Fibroblast of skin of abdomen (primary cell): ENCODE measurements around the gene TMEM181.
"Not testable (repeated sequence)": the region's sequence is repeated elsewhere in the genome, so short reads cannot be mapped to it uniquely, and the experiment has no call there.

ENCODE experiments used
- DNase-seq: peaks from one replicate; pipeline ENCODE4 v3.0.0-alpha.2; 2013

The TMEM181 gene

DNA sequence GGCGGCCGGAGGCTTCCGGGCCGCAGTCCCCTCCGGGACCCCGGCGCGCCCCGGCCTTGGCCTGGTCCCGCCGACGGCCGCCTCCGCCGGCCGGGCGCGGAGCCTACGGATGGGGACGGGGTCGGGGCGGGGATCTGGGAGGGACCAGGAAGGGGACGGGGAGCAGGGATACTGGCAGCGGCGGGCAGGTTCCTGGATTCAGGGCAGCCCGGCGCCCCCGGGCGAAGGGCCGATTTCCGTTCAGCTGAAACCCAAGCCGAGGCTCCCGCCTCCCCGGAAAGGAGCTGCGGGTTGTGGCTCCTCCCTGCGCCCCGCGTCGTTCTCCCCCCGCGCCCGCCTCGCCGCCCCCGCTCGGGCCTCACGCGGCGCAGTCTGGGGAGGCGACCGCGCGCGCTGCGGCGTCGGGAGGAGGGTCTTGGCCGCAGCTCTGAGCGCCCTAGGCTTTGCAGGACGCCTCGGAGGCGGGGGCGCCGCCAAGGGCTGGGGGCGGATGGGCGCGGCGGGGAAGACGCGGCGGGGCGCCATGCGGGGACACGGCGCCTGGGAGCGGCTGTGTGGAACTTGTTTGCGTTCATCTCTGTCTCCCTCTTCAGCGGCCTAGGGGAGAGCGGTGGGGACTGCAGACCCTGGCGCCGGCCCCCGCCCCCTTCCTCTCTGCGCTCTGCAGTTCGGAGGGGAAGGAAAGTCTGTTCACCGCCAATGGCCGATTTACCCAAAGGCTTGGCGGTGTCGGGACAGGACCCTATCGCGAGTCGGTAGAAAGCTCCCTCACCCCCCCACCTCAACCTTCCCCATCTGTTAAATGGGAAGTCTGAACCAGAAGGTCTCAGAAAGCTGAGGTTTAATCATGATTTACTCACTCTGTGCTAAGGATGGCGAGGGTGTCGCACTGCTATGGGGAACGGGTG, 22.7 kb upstream of the TMEM181 start:
- DNase-seq, result no peak

DNA sequence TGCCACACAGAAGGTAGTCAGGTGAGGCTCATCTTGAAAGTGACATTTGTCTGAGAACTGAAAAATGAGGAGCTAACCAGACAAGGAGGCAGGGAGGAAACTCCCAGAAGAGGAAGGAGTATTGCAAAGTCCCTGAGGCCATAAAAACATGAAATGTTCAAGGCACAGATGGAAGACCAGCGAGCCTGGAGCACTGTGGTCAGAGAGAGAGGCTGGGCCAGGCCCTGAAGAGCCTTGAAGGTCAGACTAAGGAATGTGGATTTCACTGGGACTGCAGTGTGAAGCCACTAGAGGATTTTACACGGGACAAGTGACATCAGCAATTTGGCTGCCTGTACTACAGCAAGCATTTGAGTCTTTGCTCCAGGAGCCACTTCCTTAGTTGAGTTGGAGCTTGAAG, 21.1 kb upstream of the TMEM181 start:
- DNase-seq, result no peak

DNA sequence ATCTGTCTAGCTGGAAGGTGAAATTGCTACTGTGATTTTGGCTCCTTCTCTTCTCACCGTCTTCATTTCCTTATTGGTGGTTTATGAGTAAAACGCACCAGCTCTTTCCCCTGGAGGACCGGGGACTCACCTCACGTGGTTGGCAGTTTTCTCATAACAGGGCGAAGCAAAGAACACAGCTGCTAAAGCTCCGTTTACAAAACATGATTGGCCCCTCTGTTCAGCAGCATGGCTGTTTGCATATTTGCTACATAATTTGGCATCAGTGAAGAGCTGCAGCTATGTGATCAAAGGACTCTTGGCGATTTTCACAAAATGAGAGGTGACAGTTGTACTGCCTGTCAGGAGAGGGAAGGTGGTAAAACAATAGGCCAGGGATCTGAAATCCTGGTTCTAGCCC, 20.5 kb upstream of the TMEM181 start:
- no peak for DNase-seq

DNA sequence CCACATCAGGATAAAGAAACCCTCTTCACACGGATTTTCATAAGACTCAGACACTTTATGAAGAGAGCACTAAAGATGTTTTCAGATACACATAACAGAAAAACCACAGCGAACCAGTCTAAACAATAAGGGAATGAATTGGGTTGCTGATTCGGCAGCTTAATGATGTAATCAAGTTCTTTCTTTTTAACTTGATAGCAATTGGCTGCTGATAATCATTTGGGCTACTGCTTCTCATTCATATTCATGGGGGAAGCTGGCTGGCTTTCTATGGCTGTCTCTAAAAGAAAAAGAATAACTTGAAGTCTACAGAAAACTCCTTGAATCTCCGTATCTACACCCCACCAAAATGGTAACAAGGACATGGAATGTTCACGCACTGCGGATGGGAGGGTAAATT, 20.0 kb upstream of the TMEM181 start:
- DNase-seq, result no peak

DNA sequence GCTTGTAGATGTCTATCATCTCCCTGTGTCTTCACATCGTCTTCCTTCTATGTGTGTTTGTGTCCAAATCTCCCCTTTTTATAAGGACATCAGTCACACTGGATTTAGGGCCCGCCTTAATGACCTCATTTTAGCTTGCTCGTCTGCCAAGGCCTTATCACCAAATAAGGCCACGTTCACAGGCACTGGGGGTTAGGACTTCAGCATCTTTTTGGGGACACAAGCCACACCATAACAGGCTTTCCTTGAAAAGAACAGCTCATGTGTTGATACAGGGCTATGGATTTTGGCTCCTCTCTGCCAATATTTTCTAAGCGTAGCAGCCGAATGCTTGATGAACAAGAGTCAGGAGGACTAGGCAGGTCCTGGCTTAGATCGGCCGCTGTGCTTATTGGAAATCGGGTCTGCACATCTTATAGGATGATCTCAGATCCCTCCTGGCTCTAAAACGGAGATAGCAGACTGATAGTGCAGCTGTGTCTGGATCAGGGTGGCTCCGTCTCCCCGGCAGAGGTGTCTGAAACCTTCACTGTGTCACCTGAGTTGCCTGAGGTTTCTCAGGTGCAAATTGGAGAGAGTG, 16.2 kb upstream of the TMEM181 start:
- no peak for DNase-seq

DNA sequence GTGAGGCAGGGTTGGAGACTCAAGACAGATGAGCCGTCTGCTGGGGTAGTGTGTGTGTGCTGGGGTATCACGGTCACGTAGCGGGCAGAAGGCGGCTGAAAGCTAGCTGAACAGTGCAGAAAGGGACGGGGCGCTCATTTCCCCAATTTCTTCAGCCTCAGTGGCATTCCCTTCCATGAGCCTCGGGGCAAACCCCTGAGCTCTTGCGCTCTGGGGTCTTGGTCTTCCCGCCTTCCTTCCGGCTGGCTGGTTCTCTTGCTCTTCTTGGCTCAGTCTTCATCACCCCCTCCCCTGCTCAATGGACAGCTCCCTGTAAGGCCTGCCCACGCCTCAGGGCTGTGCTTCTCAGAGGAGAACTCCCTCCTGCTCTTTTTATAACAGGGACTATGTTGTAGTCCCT, 15.5 kb upstream of the TMEM181 start:
- DNase-seq, result no peak

DNA sequence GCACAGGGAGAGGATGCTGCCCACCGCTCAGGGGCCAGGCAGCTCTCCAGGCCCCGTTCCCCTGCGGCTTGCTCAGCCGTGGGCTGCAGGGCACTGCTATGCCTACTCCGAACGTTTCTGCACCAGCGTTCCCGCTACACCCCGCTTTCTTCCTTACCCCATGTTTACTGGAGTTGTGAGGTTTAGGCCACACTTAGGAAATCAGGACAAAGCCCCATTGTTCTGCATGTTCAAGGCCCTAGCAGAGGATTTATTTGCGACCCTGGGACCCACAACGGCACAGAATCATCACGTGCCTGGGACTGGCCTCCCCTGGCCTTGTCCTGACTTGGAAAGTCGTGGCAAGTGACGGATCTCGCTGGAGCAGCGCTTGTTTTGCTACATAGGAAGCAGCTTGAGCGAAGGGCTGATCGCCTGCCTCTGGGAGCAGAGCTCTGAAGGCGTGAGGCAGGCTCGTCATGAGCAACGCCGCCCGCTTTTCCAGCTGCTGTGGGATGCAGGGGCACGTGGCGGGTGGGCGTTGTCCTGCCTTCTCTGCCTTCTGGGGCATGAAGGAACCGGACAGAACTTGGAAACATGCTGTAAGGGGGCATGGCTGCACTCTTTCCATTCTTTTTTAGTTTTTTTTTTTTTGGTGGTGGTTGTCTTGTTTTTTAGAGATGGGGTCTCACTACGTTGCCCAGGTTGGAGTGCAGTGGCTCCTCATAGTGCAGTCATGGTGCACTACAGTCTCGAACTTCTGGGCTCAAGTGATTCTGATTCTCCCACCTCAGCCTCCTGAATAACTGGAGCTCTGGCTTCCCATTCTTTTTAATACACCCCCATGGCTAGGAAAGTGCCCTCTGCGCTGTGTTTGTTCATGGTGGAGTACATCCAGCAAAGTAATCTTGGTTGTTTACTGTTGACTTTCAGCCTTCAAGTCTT, 14.6 kb upstream of the TMEM181 start:
- no peak for DNase-seq

DNA sequence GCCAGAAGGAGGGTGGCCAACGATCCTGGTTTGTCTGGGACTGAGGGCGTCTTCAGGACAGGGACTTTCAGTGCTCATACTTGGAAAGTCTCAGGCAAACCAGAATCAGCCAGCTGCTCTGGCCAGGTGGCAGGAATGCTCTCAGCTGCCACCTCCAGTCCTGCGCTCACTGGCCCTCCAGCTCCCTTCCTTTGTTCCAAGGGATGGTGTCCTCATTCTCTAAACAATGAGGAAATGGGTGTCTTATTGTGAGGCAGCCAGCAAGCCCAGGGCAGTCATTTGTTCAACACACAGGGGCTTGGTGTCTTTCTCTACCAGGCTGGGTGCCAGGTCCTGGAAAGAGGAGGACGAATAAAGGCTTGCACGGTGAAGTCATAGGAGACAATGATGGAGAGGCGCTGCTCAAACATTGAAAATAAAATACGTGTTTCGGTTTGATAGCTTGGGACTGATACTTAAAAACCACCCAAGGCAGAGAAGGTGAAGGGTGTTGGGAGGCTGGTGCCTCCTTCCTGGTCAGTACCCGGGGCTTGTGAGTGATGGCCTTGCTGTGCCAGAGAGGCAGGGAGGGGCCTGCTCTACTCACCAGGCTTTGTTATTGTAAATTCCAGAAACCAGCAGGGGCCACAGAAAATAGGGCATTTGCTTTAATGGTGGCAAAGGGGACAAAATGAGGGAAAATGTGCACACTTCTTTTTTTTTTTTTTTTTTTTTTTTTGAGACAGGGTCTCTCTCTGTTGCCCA, 11.3 kb upstream of the TMEM181 start:
- DNase-seq, result no peak

DNA sequence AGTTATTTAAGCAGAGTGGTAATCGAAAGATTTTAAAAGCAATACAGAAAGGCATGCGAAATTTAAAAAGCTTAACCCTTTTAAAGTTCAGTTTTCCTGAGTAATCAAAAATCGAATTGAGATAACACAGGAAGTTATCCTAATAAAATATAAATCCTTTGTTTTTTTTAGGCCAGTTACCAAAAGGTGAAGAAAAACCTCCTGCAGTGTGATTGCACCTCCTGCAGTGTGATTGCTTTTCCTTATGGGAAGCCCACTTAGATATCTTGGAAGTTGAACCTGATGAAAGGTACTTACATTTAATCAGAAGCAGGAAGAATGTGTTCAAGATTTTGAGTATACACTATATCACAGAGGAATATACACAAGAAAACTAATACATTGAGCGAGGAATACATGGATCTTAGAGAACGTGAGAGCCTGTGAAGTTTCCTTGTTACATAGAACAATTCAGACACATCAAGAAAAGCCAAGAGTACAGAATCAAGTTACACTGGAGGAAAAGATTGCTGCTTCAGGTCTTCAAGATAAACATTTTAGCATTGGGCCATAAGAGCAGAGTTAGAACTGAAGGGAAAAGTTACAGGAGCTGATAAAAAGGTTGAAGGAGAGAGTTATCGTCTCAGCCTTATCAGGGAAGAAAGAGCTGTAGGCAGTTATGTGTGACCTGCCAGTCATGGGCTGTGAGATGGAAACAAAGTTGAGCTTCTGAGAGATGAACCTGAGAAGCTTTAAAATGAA, 7.7 kb upstream of the TMEM181 start:
- no peak for DNase-seq

DNA sequence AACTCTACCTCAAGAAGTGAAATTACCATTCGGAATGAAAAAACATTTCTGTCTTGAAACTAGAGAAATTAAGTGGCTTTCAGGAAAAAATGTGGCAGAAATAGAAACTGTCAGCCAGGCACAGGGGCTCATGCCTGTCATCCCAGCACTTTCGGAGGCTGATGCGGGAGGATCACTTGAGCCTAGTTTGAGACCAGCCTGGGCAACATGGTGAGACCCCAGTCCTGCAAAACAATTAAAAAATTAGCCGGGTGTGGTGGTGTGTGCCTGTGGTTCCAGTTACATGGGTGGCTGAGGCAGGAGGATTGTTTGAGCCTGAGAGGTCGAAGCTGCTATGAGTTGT, 7.1 kb upstream of the TMEM181 start:
- no peak for DNase-seq

DNA sequence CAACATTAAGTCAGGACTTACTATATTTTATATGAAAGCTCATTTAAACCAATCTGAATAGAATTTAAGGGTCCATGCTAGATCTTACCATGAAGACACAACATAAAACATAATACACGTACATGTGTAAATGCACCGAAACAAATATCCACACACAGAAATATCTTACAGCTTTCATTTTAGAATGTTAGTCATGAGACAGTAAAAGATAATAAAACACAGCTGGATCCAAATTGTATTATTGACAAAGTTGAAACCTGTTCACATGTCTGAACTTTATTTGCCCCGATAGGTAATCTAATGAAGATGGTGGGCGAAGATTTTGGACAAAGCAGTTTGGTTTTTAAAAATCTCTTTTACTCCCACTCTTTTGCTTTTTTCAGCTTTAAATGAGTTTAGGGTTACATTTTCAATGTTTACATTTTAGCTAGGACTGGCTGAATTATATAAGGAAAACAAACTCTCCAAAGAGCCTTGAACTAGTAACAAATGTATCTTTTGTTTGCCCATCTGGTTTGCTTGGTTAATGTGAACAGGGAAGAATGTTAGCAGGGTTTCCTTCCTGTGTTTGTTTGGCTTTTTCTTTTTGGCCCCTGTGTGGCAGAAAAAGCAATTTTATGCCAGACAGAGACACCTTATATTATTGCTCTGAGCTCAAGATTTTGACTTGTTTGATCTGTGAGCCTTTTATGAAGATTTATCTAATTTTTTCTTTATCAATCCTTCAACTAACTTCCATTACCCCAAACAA, 5.1 kb upstream of the TMEM181 start:
- no peak for DNase-seq

DNA sequence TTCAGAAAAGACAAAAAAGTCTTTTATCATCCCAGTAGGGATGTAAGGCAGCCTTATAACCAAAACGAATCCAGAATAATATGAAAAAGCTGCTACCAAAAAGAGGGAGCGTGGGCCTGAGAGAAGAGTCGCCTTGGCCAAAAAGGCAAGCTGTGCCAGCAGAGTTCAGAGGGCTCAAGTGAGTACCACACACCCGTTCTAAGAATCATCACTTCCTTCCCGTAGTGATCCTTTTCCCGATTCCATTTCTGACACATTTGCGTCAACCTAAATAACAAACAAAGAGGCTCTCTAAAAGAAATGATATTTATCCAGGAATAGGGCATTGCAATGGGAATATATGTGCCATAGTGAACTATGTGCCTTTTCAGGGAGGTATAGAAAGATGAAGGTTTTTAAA, 3.8 kb upstream of the TMEM181 start:
- DNase-seq, result no peak

DNA sequence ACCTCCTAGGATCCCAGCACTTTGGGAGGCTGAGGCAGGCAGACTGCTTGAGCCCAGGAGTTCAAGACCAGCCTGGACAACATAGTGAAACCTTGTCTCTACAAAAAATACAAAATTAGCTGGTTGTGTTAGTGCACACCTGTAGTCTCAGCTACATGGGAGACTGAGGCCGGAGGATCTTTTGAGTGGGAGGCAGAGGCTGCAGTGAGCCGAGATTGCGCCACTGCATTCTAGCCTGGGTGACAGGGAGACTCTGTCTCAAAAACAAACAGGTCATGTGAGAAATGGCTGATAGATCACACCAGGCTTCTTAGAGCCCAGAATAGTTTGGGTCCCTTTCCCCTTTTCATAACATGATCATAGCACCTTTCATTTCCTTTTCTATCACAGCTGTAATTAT, 2.8 kb upstream of the TMEM181 start:
- not testable (repeated sequence) for DNase-seq

DNA sequence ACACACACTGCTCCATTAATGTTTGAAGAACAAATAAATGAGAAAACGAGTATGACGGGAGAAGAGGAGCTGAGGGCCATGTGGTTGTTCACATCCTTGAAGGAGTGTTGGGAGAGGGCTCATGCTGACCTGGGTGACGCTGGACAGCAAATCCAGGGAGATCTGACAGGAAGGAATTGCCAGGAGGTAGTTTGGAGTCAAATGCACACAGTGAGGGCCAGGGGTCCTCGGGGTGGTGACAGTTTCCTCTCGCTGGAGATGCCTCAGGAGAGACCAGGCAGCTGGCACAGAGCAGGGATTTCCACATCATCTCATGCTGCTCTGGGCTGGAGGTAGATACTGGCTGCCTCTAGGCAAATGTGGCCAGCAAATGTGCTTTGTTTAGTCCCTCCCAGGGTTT, 2.0 kb upstream of the TMEM181 start:
- DNase-seq, result no peak

DNA sequence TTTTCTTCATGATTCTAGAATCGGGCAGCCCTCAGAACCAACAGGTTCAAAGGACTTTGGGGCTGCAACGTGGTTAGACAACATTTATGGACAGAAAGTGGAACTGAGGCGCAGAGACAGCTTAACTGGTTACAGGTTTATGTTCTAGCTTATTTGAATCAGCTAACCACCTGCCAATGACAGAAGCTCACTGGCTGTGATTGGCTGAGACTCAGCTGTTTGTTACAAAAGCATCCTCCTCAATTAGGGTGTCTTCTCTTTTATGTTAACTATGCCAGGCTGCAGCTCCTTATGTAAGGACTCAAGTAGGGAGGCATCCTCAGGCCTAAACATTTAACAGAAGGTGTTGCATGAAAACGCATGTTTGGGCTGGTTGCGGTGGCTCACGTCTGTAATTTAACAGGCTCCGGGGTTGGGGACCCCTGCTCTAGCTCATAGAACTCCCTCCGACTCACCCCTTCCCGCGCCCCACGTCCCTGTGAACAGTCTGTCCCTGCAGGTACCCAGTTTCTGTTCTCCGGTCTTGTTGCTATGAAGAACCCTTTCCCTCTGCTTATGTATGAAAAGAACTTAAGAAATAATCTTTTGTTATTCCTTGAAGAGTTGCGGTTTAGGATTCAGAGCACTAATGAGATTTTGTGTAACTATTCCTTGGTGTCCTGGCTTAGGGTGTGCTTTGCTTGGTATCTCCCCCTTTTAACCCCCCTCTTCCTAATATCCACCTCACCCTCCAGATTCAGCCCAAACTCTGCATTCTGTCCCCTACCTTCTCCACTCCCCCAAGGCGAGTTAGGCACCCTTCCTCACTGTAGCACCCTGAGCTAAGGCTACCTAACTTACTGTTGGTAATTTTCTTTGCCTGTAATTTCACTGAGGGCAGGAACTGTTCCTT, 1.2 kb upstream of the TMEM181 start:
- DNase-seq, result no peak

DNA sequence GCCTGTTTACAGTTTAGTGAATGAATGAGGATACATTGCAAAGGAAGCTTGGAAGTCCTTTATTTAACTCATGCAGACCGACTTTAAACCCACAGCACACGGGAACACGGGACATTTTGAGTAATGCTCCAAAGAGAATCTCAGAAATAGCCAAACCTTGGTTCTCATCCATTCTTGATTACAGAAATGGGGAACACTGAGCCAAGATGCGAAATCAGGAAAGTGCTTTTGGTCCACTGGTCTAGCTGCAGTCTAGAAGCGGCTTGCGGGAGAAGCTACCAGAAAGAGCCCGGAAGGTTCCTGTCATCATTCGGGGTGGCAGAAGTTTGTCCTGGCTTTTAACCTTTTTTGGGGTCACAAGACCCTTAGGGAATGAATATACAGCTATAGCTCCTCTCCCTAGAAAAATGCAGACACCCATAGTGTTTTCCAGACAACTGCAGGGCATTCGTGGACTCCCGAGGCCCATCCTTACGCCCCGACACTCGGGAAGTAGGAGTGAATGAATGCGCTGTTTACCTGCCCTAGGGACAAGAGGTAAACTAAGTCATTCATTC, 475 bp upstream of the TMEM181 start:
- DNase-seq, result no peak

DNA sequence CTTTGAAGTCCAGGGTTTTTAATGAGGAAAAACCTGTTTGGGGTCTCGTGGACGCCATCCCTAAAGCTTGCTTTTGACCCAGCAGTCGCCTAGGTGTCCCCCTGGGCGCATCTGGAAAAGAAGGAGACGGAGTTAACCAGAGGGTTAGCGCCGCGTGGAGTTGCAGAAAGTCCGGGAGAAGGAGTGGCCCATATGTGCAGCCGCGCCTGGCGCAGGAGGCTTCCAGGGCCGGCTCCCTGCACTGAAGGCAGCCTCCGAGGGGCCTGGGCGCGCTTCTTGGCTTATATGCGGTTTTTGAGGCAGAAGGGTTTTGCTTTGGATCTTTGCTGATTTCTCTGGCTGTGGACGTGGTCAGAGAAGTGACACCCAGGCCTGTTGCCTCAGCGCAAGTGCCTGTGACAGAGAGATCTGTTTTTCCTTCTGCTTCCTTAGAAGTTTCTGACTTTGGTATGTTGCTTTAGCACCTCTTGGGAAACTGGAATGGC, 987 bp downstream of the TMEM181 start:
- no peak for DNase-seq

DNA sequence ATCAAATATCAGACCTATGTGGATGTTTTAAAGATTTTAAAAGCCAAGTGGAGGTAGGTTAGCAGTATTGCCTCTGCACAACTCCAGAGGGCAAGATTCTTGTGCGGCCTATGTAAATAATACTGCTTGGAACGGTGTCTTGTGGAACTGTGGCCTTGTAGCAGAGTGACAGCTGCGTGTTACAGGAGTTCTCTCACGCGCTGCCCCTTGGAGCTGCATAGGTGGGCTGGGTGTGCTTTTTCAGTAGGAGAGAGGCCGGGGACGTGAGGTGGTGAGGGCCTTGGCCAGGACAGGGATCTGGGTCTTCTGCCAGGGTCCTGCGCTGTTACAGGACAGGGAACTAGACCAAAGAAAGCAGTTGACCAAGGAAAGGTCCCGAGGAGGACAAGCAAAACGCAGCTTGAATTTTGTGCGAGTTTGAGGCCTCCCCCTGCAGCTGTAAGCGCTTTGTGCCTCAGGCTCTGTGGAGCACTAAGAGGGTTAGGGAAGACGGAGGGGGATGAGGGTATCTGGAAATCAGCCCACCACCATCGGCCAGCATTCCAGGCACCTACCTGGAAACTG, 1.5 kb downstream of the TMEM181 start:
- no peak for DNase-seq

DNA sequence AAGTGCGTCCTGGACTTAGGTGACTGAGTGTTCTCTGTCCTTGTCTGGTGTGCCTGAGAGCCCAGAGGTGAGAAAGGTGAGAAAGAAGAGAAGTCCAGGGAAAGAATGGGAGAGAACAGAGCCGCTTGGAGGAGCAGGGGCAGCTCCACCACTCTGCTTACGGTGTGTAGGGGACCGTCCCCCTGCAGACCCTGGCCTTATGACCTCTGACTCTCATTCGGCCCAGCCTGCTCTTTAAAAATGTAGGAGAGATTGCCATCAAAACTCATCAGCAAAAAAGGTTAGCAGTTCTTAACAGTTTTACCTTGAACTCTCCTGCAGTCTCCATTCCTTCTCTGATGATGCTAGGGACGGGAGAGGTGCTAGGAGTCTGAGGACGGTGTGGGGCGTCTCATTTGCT, 2.0 kb downstream of the TMEM181 start:
- no peak for DNase-seq
